Testis (tissue), 3 donors: ENCODE measurements around the gene AHR. TPM values are rescaled to one million over a fixed set of nuclear protein-coding genes. Genes with fewer than 3 reads are reported as not detected.
"Not testable (repeated sequence)": the region's sequence is repeated elsewhere in the genome, so short reads cannot be mapped to it uniquely, and the experiment has no call there.

Source experiments
- DNase-seq: peaks from one replicate; pipeline ENCODE4 v3.0.0-alpha.2; 2019
- H3K27ac ChIP-seq, 2 donors: fragments of 200-600 bp; sonication (generic); one replicate each; pipeline ENCODE4 v1.5.1; 2019
- H3K27me3 ChIP-seq: fragments of 200-600 bp; sonication (generic); one replicate; pipeline ENCODE4 v1.5.1; 2019
- H3K36me3 ChIP-seq: fragments of 200-600 bp; sonication (generic); one replicate; pipeline ENCODE4 v1.5.1; 2017; ENCODE audit warnings: low read depth; ENCODE audit errors: missing control alignments
- H3K4me1 ChIP-seq: fragments of 200-600 bp; sonication (generic); one replicate; pipeline ENCODE4 v1.5.1; 2019
- H3K4me3 ChIP-seq, 2 donors: fragments of 200-600 bp; sonication (generic); one replicate each; pipeline ENCODE4 v1.5.1; 2017 to 2019
- H3K9me3 ChIP-seq: fragments of 200-600 bp; sonication (generic); one replicate; pipeline ENCODE4 v1.5.1; 2017
- POLR2A ChIP-seq: fragments of 450-650 bp; IDR thresholded peaks from one replicate; pipeline ENCODE4 v1.6.1; 2017; ENCODE audit warnings: antibody characterized with exemption, mild to moderate bottlenecking, moderate library complexity
- WGBS, 2 donors: methylation state at CpG; one replicate each; pipeline ENCODE4 v1.1.5; 2018; 5-methylcytosine and 5-hydroxymethylcytosine counted together
- intact Hi-C: fragments of 100-400 bp; cut with DNase I; formaldehyde crosslinking; loops from one replicate; pipeline ENCODE4 v1.15.1; 2023; ENCODE audit warnings: low total_unique reads
- polyA plus RNA-seq: library from polyadenylated mRNA; stranded (reverse); fragments of 350-450 nt; fragmentation: Illumina TruSeq; extraction: RNeasy Lipid Tissue Mini Kit (QIAGEN cat#74804); gene quantifications from one replicate; pipeline ENCODE4 v1.2.3, GENCODE V29; 2014; ENCODE audit warnings: low read depth, low replicate concordance; ENCODE audit not compliant: insufficient read depth
- total RNA-seq, 2 donors: library from RNA; depleted of rRNA; stranded (reverse); fragments of >200 nt; gene quantifications; one replicate each; pipeline ENCODE4 v1.2.3, GENCODE V29; 2016
- TF ChIP-seq, protein P1 (sequence below), 3 experiments: fragments of 450-650 bp in 2 of 3; fragments of 200-600 bp in 1 of 3; sonication (generic) in 1 of 3; IDR thresholded peaks; one replicate each; pipeline ENCODE4 v1.5.1; 2016 to 2019; ENCODE audit warnings: antibody characterized with exemption in 3 of 3, mild to moderate bottlenecking in 2 of 3, moderate library complexity in 1 of 3

The AHR gene
- total and polyA plus RNA-seq, 3 donors from 2014 or later: 12.3 to 48.9 (median 28.4) TPM

GRCh38 chr7:17339139-17339538 lies 40.7 kb downstream of the AHR start:
- WGBS, 2 donors: 47 to 75% methylated on average over 2 of the region's 2 CpGs
- Histone ChIP-seq H3K9me3 (no peaks in the 10 kb centered on the region), H3K36me3 (peaks cover 4% of the 10 kb centered on the region), H3K27ac (no peak overlapping the region), H3K4me1 (no peaks in the 10 kb centered on the region), H3K4me3 (no peak overlapping the region), H3K27me3 (no peaks in the 10 kb centered on the region)
- TF ChIP-seq POLR2A: no peak
- TF ChIP-seq, protein P1, sequence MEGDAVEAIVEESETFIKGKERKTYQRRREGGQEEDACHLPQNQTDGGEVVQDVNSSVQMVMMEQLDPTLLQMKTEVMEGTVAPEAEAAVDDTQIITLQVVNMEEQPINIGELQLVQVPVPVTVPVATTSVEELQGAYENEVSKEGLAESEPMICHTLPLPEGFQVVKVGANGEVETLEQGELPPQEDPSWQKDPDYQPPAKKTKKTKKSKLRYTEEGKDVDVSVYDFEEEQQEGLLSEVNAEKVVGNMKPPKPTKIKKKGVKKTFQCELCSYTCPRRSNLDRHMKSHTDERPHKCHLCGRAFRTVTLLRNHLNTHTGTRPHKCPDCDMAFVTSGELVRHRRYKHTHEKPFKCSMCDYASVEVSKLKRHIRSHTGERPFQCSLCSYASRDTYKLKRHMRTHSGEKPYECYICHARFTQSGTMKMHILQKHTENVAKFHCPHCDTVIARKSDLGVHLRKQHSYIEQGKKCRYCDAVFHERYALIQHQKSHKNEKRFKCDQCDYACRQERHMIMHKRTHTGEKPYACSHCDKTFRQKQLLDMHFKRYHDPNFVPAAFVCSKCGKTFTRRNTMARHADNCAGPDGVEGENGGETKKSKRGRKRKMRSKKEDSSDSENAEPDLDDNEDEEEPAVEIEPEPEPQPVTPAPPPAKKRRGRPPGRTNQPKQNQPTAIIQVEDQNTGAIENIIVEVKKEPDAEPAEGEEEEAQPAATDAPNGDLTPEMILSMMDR (IDR thresholded peaks at IDR 0.05): no peak
- DNase-seq: no peak
- intact Hi-C loops: no loop called here

GRCh38 chr7:17339952-17340351 lies 41.5 kb downstream of the AHR start:
- TF ChIP-seq, protein P1 (IDR thresholded peaks at IDR 0.05): no peak
- no peak for TF ChIP-seq POLR2A
- H3K4me1 ChIP-seq: no peaks in the 10 kb centered on the region
- H3K9me3 ChIP-seq: no peaks in the 10 kb centered on the region
- no peaks in the 10 kb centered on the region for H3K27me3 ChIP-seq
- H3K4me3 ChIP-seq: no peak overlapping the region
- peaks cover 4% of the 10 kb centered on the region for H3K36me3 ChIP-seq
- intact Hi-C loops: no loop called here
- 87 to 88% methylated on average over 4 of the region's 4 CpGs for WGBS, 2 donors
- no peak for DNase-seq
- no peak overlapping the region for H3K27ac ChIP-seq

DNA sequence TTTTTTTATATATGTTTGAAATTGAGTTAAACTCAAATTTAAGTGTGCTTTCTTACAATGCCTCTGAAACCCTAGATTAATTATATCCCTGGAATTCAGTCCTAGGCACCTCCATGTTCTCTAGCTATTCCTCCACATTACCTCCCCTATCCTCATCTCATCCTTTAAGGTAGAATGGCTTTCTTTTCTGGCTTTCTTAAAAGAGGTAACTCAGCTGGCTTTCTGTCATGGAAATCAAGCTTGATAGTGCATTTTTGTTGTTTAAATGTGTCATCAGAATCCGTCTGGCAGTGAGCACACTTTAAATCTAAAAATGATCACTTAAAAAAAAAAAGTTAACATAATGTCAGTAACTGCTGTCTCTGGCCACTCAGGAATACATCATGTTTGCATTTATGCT lies 42.2 kb downstream of the AHR start:
- 83 to 93% methylated on average over 1 of the region's 1 CpG for WGBS, 2 donors
- Histone ChIP-seq H3K9me3 (no peaks in the 10 kb centered on the region), H3K27me3 (no peaks in the 10 kb centered on the region), H3K4me1 (no peaks in the 10 kb centered on the region), H3K4me3 (no peak overlapping the region), H3K36me3 (peaks cover 4% of the 10 kb centered on the region), H3K27ac (no peak overlapping the region)
- intact Hi-C loops: no loop called here
- TF ChIP-seq, protein P1 (IDR thresholded peaks at IDR 0.05): no peak
- TF ChIP-seq POLR2A: no peak
- DNase-seq: no peak

DNA sequence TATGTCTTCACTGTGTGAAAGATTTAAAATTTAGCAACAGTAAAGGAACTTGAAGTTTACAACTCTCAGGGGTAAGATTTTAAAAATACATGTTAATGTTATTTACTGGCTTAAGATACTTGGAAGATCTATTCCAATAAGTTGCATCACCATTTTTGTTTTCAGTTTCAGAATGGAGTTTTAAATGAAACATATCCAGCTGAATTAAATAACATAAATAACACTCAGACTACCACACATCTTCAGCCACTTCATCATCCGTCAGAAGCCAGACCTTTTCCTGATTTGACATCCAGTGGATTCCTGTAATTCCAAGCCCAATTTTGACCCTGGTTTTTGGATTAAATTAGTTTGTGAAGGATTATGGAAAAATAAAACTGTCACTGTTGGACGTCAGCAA lies 44.3 kb downstream of the AHR start:
- Histone ChIP-seq H3K27me3 (no peaks in the 10 kb centered on the region), H3K9me3 (no peaks in the 10 kb centered on the region), H3K36me3 (peaks cover 4% of the 10 kb centered on the region), H3K27ac (no peak overlapping the region), H3K4me3 (no peak overlapping the region), H3K4me1 (no peaks in the 10 kb centered on the region)
- DNase-seq: no peak
- intact Hi-C loops: no loop called here
- no peak for TF ChIP-seq POLR2A
- TF ChIP-seq, protein P1 (IDR thresholded peaks at IDR 0.05): no peak
- WGBS, 2 donors: 89% methylated on average over 2 of the region's 2 CpGs

- Histone ChIP-seq H3K4me1 (no peaks in the 10 kb centered on the region), H3K9me3 (no peaks in the 10 kb centered on the region), H3K4me3 (no peak overlapping the region), H3K36me3 (no peaks in the 10 kb centered on the region), H3K27ac (no peak overlapping the region), H3K27me3 (no peaks in the 10 kb centered on the region)
- intact Hi-C loops: no loop called here
- TF ChIP-seq POLR2A: no peak
- TF ChIP-seq, protein P1 (IDR thresholded peaks at IDR 0.05): no peak
- no peak for DNase-seq
These were observed 48.9 kb downstream of the AHR start for GRCh38 chr7:17347401-17347800.

- H3K27ac ChIP-seq, H3K9me3 ChIP-seq, H3K36me3 ChIP-seq, DNase-seq, H3K27me3 ChIP-seq, H3K4me3 ChIP-seq, intact Hi-C loops, H3K4me1 ChIP-seq: not testable (repeated sequence)
- 81 to 86% methylated on average over 1 of the region's 1 CpG for WGBS, 2 donors
These were observed 50.5 kb downstream of the AHR start for GRCh38 chr7:17348932-17349331.

GRCh38 chr7:17350321-17350720 lies 51.9 kb downstream of the AHR start:
- H3K27me3 ChIP-seq, H3K27ac ChIP-seq, intact Hi-C loops, H3K36me3 ChIP-seq, H3K9me3 ChIP-seq, DNase-seq, H3K4me1 ChIP-seq, H3K4me3 ChIP-seq: not testable (repeated sequence)
- WGBS, 2 donors: 95 to 97% methylated on average over 3 of the region's 3 CpGs
